K562 (cell line): ENCODE results near the gene DCTN5. TPM values are rescaled to one million over a fixed set of nuclear protein-coding genes. Genes with fewer than 3 reads are reported as not detected.
A peak's percentile ranks its signal among the peaks of the same experiment; 100 is the strongest.

Experiments used
- ATAC-seq: fragments of 200-7000 bp; cut with Tn5 transposase; 3 replicates; pipeline ENCODE4 v1.9.1; 2020; ENCODE audit warnings: moderate library complexity
- BruUV-seq: library from RNA; stranded (reverse); fragments of 400-500 nt; replicated peaks from 2 replicates; lab custom pipeline; 2021; lab: Mats Ljungman, UMichigan
- CTCF ChIA-PET: fragments of 300-600 bp; formaldehyde crosslinking; extraction: SDS; loops from one replicate; lab custom pipeline; 2021; ENCODE audit warnings: low intra/inter-chr PET ratio; lab: Yijun Ruan, JAX
- POLR2A ChIA-PET: fragments of 300-600, 350-650 bp; sonication (Branson Sonifier 250); formaldehyde crosslinking; extraction: SDS; loops from one replicate; lab custom pipeline; 2021; ENCODE audit warnings: antibody characterized with exemption, inconsistent platforms; lab: Yijun Ruan, JAX
- DNase-seq, 4 experiments: peaks; one replicate each; pipeline versions ENCODE4 v3.0.0 to v3.0.0-alpha.2; 2011 to 2018; ENCODE audit warnings: low spot score in 3 of 4, mixed read lengths in 3 of 4; ENCODE audit errors: extremely low read depth in 1 of 4
- FAIRE-seq: peaks from 2 replicates; lab custom pipeline; 2011; peaks lifted over from hg19 to GRCh38; lab: Jason Lieb, UNC
- H2AFZ ChIP-seq: 2 replicates; pipeline ENCODE4 v1.6.0; 2011; ENCODE audit warnings: low read depth, low read length, control low read depth, inconsistent platforms
- H3K27ac ChIP-seq: fragments of 200-600 bp; 3 replicates; pipeline ENCODE4 v1.8.0; 2011; ENCODE audit warnings: low read depth, mild to moderate bottlenecking, control low read depth, inconsistent platforms, low read length, moderate library complexity, mixed read lengths; ENCODE audit errors: extremely low read depth
- H3K27me3 ChIP-seq, 2 experiments: fragments of 300-600 bp in 1 of 2; 2 replicates in 1 of 2; 3 replicates in 1 of 2; pipeline versions ENCODE4 v1.6.0 to v1.8.0; 2011; ENCODE audit warnings: inconsistent platforms in 2 of 2, low read length in 2 of 2, mild to moderate bottlenecking in 1 of 2, mixed read lengths in 1 of 2, moderate library complexity in 1 of 2; ENCODE audit not compliant: control insufficient read depth in 2 of 2, insufficient read depth in 2 of 2
- H3K36me3 ChIP-seq: fragments of 300-600 bp; 3 replicates; pipeline ENCODE4 v1.8.0; 2011; ENCODE audit warnings: mild to moderate bottlenecking, low read length, inconsistent platforms; ENCODE audit not compliant: control insufficient read depth, insufficient read depth
- H3K4me1 ChIP-seq, 2 experiments: fragments of 200-600 bp in 1 of 2; replicated peaks in 1 of 2; 2 replicates in 1 of 2; 3 replicates in 1 of 2; pipeline versions ENCODE4 v1.5.1 to v1.8.0; 2011; ENCODE audit warnings: inconsistent platforms in 2 of 2, low read length in 2 of 2, mild to moderate bottlenecking in 1 of 2, mixed read lengths in 1 of 2, moderate library complexity in 1 of 2; ENCODE audit not compliant: control insufficient read depth in 2 of 2, insufficient read depth in 2 of 2
- H3K4me2 ChIP-seq: 2 replicates; pipeline ENCODE4 v1.6.1; 2011; ENCODE audit warnings: low read length, control low read depth, inconsistent platforms, mixed read lengths; ENCODE audit not compliant: insufficient read depth
- H3K4me3 ChIP-seq: fragments of 200-600 bp; sonication (generic), shearing (Covaris generic); 2 replicates; pipeline ENCODE4 v1.5.1; 2016; ENCODE audit warnings: control low read depth, inconsistent platforms
- H3K79me2 ChIP-seq: fragments of 200-600 bp; 3 replicates; pipeline ENCODE4 v1.8.0; 2011; ENCODE audit warnings: low read length, inconsistent platforms; ENCODE audit not compliant: control insufficient read depth, insufficient read depth
- H3K9ac ChIP-seq, 2 experiments: 2 replicates each; pipeline versions ENCODE4 v1.6.0 to v1.6.1; 2011; ENCODE audit warnings: low read depth in 2 of 2, low read length in 2 of 2, control low read depth in 1 of 2, inconsistent platforms in 1 of 2, mild to moderate bottlenecking in 1 of 2, mixed read lengths in 1 of 2; ENCODE audit not compliant: insufficient read depth in 1 of 2
- H3K9me1 ChIP-seq: one replicate; pipeline ENCODE4 v1.6.0; 2011; ENCODE audit warnings: inconsistent platforms, mild to moderate bottlenecking, low read length, moderate library complexity; ENCODE audit not compliant: control insufficient read depth, insufficient read depth
- H3K9me3 ChIP-seq: replicated peaks from 2 replicates; pipeline ENCODE4 v1.5.1; 2011; ENCODE audit warnings: low read depth, low read length, inconsistent platforms; ENCODE audit not compliant: control insufficient read depth, insufficient read depth
- H4K20me1 ChIP-seq: replicated peaks from 2 replicates; pipeline ENCODE4 v1.6.1; 2011; ENCODE audit warnings: low read length, inconsistent platforms, mixed read lengths; ENCODE audit not compliant: control insufficient read depth, insufficient read depth
- CBX2 ChIP-seq: fragments of 200-600 bp; sonication (generic); IDR thresholded peaks from one replicate; pipeline ENCODE4 v1.6.1; 2012; ENCODE audit warnings: mild to moderate bottlenecking, low read length, inconsistent platforms; ENCODE audit not compliant: insufficient read depth, poor library complexity, severe bottlenecking
- CHD1 ChIP-seq: fragments of 200-600 bp; sonication (generic); IDR thresholded peaks from one replicate; pipeline ENCODE4 v1.6.1; 2012; ENCODE audit warnings: mild to moderate bottlenecking, moderate library complexity, low read length, inconsistent platforms
- FOSL1 ChIP-seq: fragments of 200-800 bp; sonication (Bioruptor generic); conservative IDR thresholded peaks from 2 replicates; pipeline ENCODE4 v1.6.1; 2016; ENCODE audit warnings: missing genetic modification characterization, missing compliant biosample characterization
- GABPB1 ChIP-seq: sonication (generic); formaldehyde crosslinking; IDR thresholded peaks from 2 replicates; pipeline ENCODE4 v1.8.0; 2022; ENCODE audit warnings: mild to moderate bottlenecking, missing genetic modification reagents
- RNF2 ChIP-seq: sonication (generic); IDR thresholded peaks from 2 replicates; pipeline ENCODE4 v1.6.1; 2016
- WGBS: fragments of 100-300 bp; shearing (Covaris generic); methylation state at CpG from one replicate; pipeline ENCODE4 v1.1.6; 2016; ENCODE audit warnings: low coverage, mixed read lengths; ENCODE audit not compliant: insufficient coverage; ENCODE audit errors: missing lambda C conversion rate; 5-methylcytosine and 5-hydroxymethylcytosine counted together
- in situ Hi-C: fragments of 300-500 bp; cut with MboI; formaldehyde crosslinking; loops from 4 replicates; pipeline ENCODE4 v1.15.0; 2018; ENCODE audit warnings: inconsistent platforms, mixed read lengths
- intact Hi-C: fragments of 100-400 bp; cut with micrococcal nuclease; formaldehyde crosslinking; loops from 2 replicates; pipeline ENCODE4 v1.14.2; 2022
- polyA plus RNA-seq, 8 experiments: library from polyadenylated mRNA; depleted of rRNA in 4 of 8; stranded (reverse) in 5 of 8; unstranded in 3 of 8; fragments of >200 nt; fragmentation: Nextera tagmentation in 2 of 8; fragmentation: Illumina TruSeq in 1 of 8; extraction: Ambion mirVana in 2 of 8; extraction: Trizol in 1 of 8; gene quantifications; 2 replicates each; pipeline versions ENCODE4 v1.2.1 to v1.2.3, GENCODE V29; 2011 to 2014; ENCODE audit warnings: inconsistent platforms in 1 of 8, missing spikeins in 1 of 8
- total RNA-seq, 7 experiments: library from RNA; depleted of rRNA in 6 of 7; stranded (reverse); fragments of >200 nt in 6 of 7; fragmentation: Illumina TruSeq in 2 of 7; extraction: Trizol in 2 of 7; gene quantifications; 2 replicates each; pipeline versions ENCODE4 v1.2.1 to v1.2.3, GENCODE V29; 2011 to 2021; ENCODE audit warnings: low replicate concordance in 1 of 7
- TF ChIP-seq, protein P1 (sequence below): sonication (generic); formaldehyde crosslinking; IDR thresholded peaks from 2 replicates; pipeline ENCODE4 v1.8.1; 2023; ENCODE audit warnings: mild to moderate bottlenecking, missing genetic modification reagents

The DCTN5 gene
- total and polyA plus RNA-seq, 9 of the 15 experiments (the other 6 are each of a cell fraction or from before 2014, with no cell fraction given) = 35.8 to 149 (median 75.9) TPM

- H3K9me3 ChIP-seq = no peaks in the 10 kb centered on the region
- peaks cover 4 to 24% of the 10 kb centered on the region in 2 experiments; a peak in 3 of 5 replicates for H3K4me1 ChIP-seq
- H3K79me2 ChIP-seq = no peaks in the 10 kb centered on the region
- peaks cover 10% of the 10 kb centered on the region; the same call in 1 of the 2 replicates for H4K20me1 ChIP-seq
- H3K27ac ChIP-seq = no peak overlapping the region
- intact Hi-C loops (no loop called here), in situ Hi-C loops (no loop called here)
- ChIA-PET CTCF (no interaction called here), POLR2A (interaction anchor here (0.7 to 4.0 kb wide), 6 partner anchors 9 to 211 kb away, joined by 3 to 66 read pairs (median 4); partner anchors contain the start of gene PLK1)
- no peak overlapping the region for H3K9ac ChIP-seq
- H3K27me3 ChIP-seq = no peaks in the 10 kb centered on the region
- ATAC-seq (no peak), FAIRE-seq (no peak), DNase-seq (no peak)
- H2AFZ ChIP-seq = no peak overlapping the region
- no peak for TF ChIP-seq RNF2
- TF ChIP-seq CBX2 = no peak
- no peak for TF ChIP-seq GABPB1 (CRISPR knock-in tag)
- WGBS = 96% methylated on average over 4 of the region's 4 CpGs
- BruUV-seq = no TSS peak
- peaks cover 87% of the 10 kb centered on the region for H3K36me3 ChIP-seq
- H3K9me1 ChIP-seq = no peaks in the 10 kb centered on the region
- H3K4me3 ChIP-seq = no peak overlapping the region
- H3K4me2 ChIP-seq = no peak overlapping the region
Observed at GRCh38 chr16:23668873-23669272, 27.6 kb downstream of the DCTN5 start.

GRCh38 chr16:23670137-23670776 lies 29.0 kb downstream of the DCTN5 start:
- no peak overlapping the region for H3K27ac ChIP-seq
- intact Hi-C loops = no loop called here
- H3K4me1 ChIP-seq = peaks cover 4 to 24% of the 10 kb centered on the region in 2 experiments; a peak in 3 of 5 replicates
- DNase-seq = no peak
- no peaks in the 10 kb centered on the region for H3K9me1 ChIP-seq
- no peak overlapping the region for H2AFZ ChIP-seq
- POLR2A ChIA-PET = interaction anchor here (1.3 to 4.0 kb wide), 2 partner anchors 8 to 40 kb away, joined by 5 to 66 read pairs; partner anchors contain the start of gene PLK1
- ATAC-seq = no peak
- H3K9ac ChIP-seq = no peak overlapping the region
- FAIRE-seq = no peak
- H3K4me3 ChIP-seq = no peak overlapping the region
- CTCF ChIA-PET = no interaction called here
- H3K79me2 ChIP-seq = no peaks in the 10 kb centered on the region
- H3K36me3 ChIP-seq = peaks cover 84% of the 10 kb centered on the region
- in situ Hi-C loops = no loop called here
- WGBS = 90% methylated on average over 4 of the region's 4 CpGs
- no TSS peak for BruUV-seq
- TF ChIP-seq CHD1 = no peak
- peak; percentile 30; the same call in 1 of the 2 replicates for TF ChIP-seq FOSL1 (tag)
- TF ChIP-seq, protein P1, sequence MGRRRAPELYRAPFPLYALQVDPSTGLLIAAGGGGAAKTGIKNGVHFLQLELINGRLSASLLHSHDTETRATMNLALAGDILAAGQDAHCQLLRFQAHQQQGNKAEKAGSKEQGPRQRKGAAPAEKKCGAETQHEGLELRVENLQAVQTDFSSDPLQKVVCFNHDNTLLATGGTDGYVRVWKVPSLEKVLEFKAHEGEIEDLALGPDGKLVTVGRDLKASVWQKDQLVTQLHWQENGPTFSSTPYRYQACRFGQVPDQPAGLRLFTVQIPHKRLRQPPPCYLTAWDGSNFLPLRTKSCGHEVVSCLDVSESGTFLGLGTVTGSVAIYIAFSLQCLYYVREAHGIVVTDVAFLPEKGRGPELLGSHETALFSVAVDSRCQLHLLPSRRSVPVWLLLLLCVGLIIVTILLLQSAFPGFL (CRISPR knock-in tag) = 0 out of 2 replicates have a peak, but pooled peaks have one; percentile 37
- H3K4me2 ChIP-seq = no peak overlapping the region
- no peaks in the 10 kb centered on the region for H3K27me3 ChIP-seq
- no peaks in the 10 kb centered on the region for H3K9me3 ChIP-seq
- peaks cover 10% of the 10 kb centered on the region; the same call in 1 of the 2 replicates for H4K20me1 ChIP-seq
